ENCODE measurements around the gene GREB1L.

GREB1L gene

GRCh38 chr18:21450913-21451312, 208.9 kb downstream of the GREB1L start:
- no peaks in the 10 kb centered on the region for H3F3A ChIP-seq (ENCODE audit: insufficient read depth, low read length)
- H3K27ac ChIP-seq (ENCODE audit: low read length) = no peak overlapping the region
- no peaks in the 10 kb centered on the region for H3K79me2 ChIP-seq (ENCODE audit: low read length)
- H4K20me1 ChIP-seq (ENCODE audit: insufficient read depth, low read length) = no peaks in the 10 kb centered on the region
- H3K36me3 ChIP-seq (replicated peaks; ENCODE audit: insufficient read depth, low read length) = no peaks in the 10 kb centered on the region
- no peak overlapping the region for H3K4me3 ChIP-seq (ENCODE audit: low read length)
- peaks cover 3% of the 10 kb centered on the region; the same call in 1 of the 2 replicates for H3K4me1 ChIP-seq (ENCODE audit: low read length)
- no peak overlapping the region for H2AFZ ChIP-seq (ENCODE audit: low read length)
- no peak for DNase-seq
- H3K9ac ChIP-seq (ENCODE audit: low read length) = no peak overlapping the region
- H3K4me2 ChIP-seq (ENCODE audit: low read depth, low read length) = no peak overlapping the region
- H3K9me3 ChIP-seq (replicated peaks; ENCODE audit: insufficient read depth, low read length) = no peaks in the 10 kb centered on the region
- no peaks in the 10 kb centered on the region for H3K27me3 ChIP-seq (replicated peaks; ENCODE audit: insufficient read depth, low read length)
- TF ChIP-seq EZH2 (optimal IDR thresholded peaks at IDR 0.05; ENCODE audit: low read depth, low read length) (no peak), CTCF (IDR thresholded peaks at IDR 0.05; ENCODE audit: low read length) (no peak), EZH2phosphoT487 (IDR thresholded peaks at IDR 0.05; ENCODE audit: low read length) (no peak)
- H3K9me2 ChIP-seq (replicated peaks; ENCODE audit: insufficient read depth, low read length) = no peaks in the 10 kb centered on the region

- H3F3A ChIP-seq (ENCODE audit: insufficient read depth, low read length) = no peaks in the 10 kb centered on the region
- no peaks in the 10 kb centered on the region for H3K9me3 ChIP-seq (replicated peaks; ENCODE audit: insufficient read depth, low read length)
- DNase-seq = no peak
- H3K9ac ChIP-seq (ENCODE audit: low read length) = no peak overlapping the region
- H3K27me3 ChIP-seq (replicated peaks; ENCODE audit: insufficient read depth, low read length) = no peaks in the 10 kb centered on the region
- H3K4me3 ChIP-seq (ENCODE audit: low read length) = no peak overlapping the region
- no peak overlapping the region for H3K4me2 ChIP-seq (ENCODE audit: low read depth, low read length)
- no peaks in the 10 kb centered on the region for H3K9me2 ChIP-seq (replicated peaks; ENCODE audit: insufficient read depth, low read length)
- no peaks in the 10 kb centered on the region for H3K36me3 ChIP-seq (replicated peaks; ENCODE audit: insufficient read depth, low read length)
- TF ChIP-seq CTCF (IDR thresholded peaks at IDR 0.05; ENCODE audit: low read length) (no peak), EZH2phosphoT487 (IDR thresholded peaks at IDR 0.05; ENCODE audit: low read length) (no peak), EZH2 (optimal IDR thresholded peaks at IDR 0.05; ENCODE audit: low read depth, low read length) (no peak)
- H3K27ac ChIP-seq (ENCODE audit: low read length) = no peak overlapping the region
- peaks cover 3% of the 10 kb centered on the region; the same call in 1 of the 2 replicates for H3K4me1 ChIP-seq (ENCODE audit: low read length)
- H4K20me1 ChIP-seq (ENCODE audit: insufficient read depth, low read length) = no peaks in the 10 kb centered on the region
- no peak overlapping the region for H2AFZ ChIP-seq (ENCODE audit: low read length)
- no peaks in the 10 kb centered on the region for H3K79me2 ChIP-seq (ENCODE audit: low read length)
These were observed 209.8 kb downstream of the GREB1L start for GRCh38 chr18:21451851-21452250.

- no peaks in the 10 kb centered on the region for H3F3A ChIP-seq (ENCODE audit: insufficient read depth, low read length)
These were observed 210.3 kb downstream of the GREB1L start for GRCh38 chr18:21452276-21452780.

More at GRCh38 chr18:21452276-21452780, 210.3 kb downstream of the GREB1L start:
- Histone ChIP-seq H3K9me3 (replicated peaks; ENCODE audit: insufficient read depth, low read length) (no peaks in the 10 kb centered on the region), H3K27me3 (replicated peaks; ENCODE audit: insufficient read depth, low read length) (no peaks in the 10 kb centered on the region), H3K79me2 (ENCODE audit: low read length) (no peaks in the 10 kb centered on the region), H4K20me1 (ENCODE audit: insufficient read depth, low read length) (no peaks in the 10 kb centered on the region), H3K36me3 (replicated peaks; ENCODE audit: insufficient read depth, low read length) (no peaks in the 10 kb centered on the region), H3K27ac (ENCODE audit: low read length) (no peak overlapping the region), H2AFZ (ENCODE audit: low read length) (no peak overlapping the region), H3K4me3 (ENCODE audit: low read length) (no peak overlapping the region), H3K4me2 (ENCODE audit: low read depth, low read length) (no peak overlapping the region), H3K9me2 (replicated peaks; ENCODE audit: insufficient read depth, low read length) (no peaks in the 10 kb centered on the region), H3K9ac (ENCODE audit: low read length) (no peak overlapping the region), H3K4me1 (ENCODE audit: low read length) (peaks cover 3% of the 10 kb centered on the region; the same call in 1 of the 2 replicates)
- DNase-seq = no peak
- TF ChIP-seq EZH2phosphoT487 (IDR thresholded peaks at IDR 0.05; ENCODE audit: low read length) (no peak), CTCF (IDR thresholded peaks at IDR 0.05; ENCODE audit: low read length) (no peak), EZH2 (optimal IDR thresholded peaks at IDR 0.05; ENCODE audit: low read depth, low read length) (no peak)
